Right hindlimb (tissue), 1 donor: ENCODE results near the gene PUSL1.
A peak's percentile ranks its signal among the peaks of the same experiment; 100 is the strongest.
"Not testable (repeated sequence)": the region's sequence is repeated elsewhere in the genome, so short reads cannot be mapped to it uniquely, and the experiment has no call there.

ENCODE experiments used
- DNase-seq: peaks from one replicate; pipeline ENCODE4 v3.0.0-alpha.2; 2018

The PUSL1 gene

GRCh38 chr1:1310476-1311053 is 2.2 kb downstream of the PUSL1 start:
- DNase-seq, result no peak

GRCh38 chr1:1311107-1312104 is 3.0 kb downstream of the PUSL1 start:
- no peak for DNase-seq

GRCh38 chr1:1312450-1313314 is 4.3 kb downstream of the PUSL1 start:
- DNase-seq, result no peak

GRCh38 chr1:1313500-1314236 is 5.3 kb downstream of the PUSL1 start:
- DNase-seq, result no peak

GRCh38 chr1:1314237-1314586 is 5.8 kb downstream of the PUSL1 start:
- DNase-seq, result no peak

- DNase-seq, result no peak
These were observed 6.4 kb downstream of the PUSL1 start for GRCh38 chr1:1314678-1315335.

- no peak for DNase-seq
These were observed 7.1 kb downstream of the PUSL1 start for GRCh38 chr1:1315435-1315954.

- DNase-seq, result not testable (repeated sequence)
These were observed 7.8 kb downstream of the PUSL1 start for GRCh38 chr1:1316199-1316598.

- DNase-seq, result no peak
These were observed 9.0 kb downstream of the PUSL1 start for GRCh38 chr1:1317420-1317819.

- peak; percentile 82 for DNase-seq
These were observed 9.8 kb downstream of the PUSL1 start for GRCh38 chr1:1318131-1318652.

GRCh38 chr1:1318777-1319645 is 10.6 kb downstream of the PUSL1 start:
- DNase-seq, result no peak

- no peak for DNase-seq
These were observed 11.2 kb downstream of the PUSL1 start for GRCh38 chr1:1319646-1319941.

- no peak for DNase-seq
These were observed 12.5 kb downstream of the PUSL1 start for GRCh38 chr1:1320666-1321448.

- DNase-seq, result no peak
These were observed 13.1 kb downstream of the PUSL1 start for GRCh38 chr1:1321477-1321876.

- DNase-seq, result no peak
These were observed 14.0 kb downstream of the PUSL1 start for GRCh38 chr1:1322418-1322817.

GRCh38 chr1:1322952-1323351 is 14.6 kb downstream of the PUSL1 start:
- no peak for DNase-seq

- no peak for DNase-seq
These were observed 15.7 kb downstream of the PUSL1 start for GRCh38 chr1:1324084-1324523.

GRCh38 chr1:1324524-1325287 is 16.3 kb downstream of the PUSL1 start, which contains the start of the genes CPTP and INTS11:
Gene CPTP (plus strand): TSS chr1:1324802. CDS start chr1:1326911, 2,109 bp downstream.
Gene INTS11 (minus strand): TSS chr1:1324660. CDS start chr1:1324608, 52 bp downstream.
- peak; percentile 95 for DNase-seq
